ENCODE results near the gene EGF.
"Not testable (repeated sequence)": the region's sequence is repeated elsewhere in the genome, so short reads cannot be mapped to it uniquely, and the experiment has no call there.

EGF gene

GRCh38 chr4:109930872-109931271 is 18.2 kb downstream of the EGF start:
- no peak overlapping the region for H3K27ac ChIP-seq
- TF ChIP-seq, protein P1, sequence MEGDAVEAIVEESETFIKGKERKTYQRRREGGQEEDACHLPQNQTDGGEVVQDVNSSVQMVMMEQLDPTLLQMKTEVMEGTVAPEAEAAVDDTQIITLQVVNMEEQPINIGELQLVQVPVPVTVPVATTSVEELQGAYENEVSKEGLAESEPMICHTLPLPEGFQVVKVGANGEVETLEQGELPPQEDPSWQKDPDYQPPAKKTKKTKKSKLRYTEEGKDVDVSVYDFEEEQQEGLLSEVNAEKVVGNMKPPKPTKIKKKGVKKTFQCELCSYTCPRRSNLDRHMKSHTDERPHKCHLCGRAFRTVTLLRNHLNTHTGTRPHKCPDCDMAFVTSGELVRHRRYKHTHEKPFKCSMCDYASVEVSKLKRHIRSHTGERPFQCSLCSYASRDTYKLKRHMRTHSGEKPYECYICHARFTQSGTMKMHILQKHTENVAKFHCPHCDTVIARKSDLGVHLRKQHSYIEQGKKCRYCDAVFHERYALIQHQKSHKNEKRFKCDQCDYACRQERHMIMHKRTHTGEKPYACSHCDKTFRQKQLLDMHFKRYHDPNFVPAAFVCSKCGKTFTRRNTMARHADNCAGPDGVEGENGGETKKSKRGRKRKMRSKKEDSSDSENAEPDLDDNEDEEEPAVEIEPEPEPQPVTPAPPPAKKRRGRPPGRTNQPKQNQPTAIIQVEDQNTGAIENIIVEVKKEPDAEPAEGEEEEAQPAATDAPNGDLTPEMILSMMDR (IDR thresholded peaks at IDR 0.05) = no peak
- no peak overlapping the region for H3K4me3 ChIP-seq
- no peak for DNase-seq (ENCODE audit: low spot score)

DNA sequence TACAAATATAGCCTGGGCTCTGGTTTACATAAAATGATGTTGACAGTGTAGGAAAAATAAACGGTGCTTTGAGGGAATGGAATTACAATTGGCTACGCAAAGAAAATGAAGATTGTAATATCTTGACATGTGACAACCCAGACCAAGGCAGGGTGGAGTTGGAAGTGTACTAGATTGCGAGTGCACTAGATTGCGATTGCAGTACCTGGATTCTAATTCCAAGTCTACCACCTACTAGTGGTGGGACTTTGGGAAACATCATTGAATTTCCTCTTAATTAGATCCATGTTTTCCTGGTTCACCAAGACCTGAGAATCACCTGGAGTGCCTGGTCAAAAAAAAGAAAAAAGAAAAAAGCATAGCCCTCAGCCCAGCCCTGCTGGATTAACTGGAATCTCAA is 18.6 kb downstream of the EGF start:
- no peak overlapping the region for H3K27ac ChIP-seq
- H3K4me3 ChIP-seq = no peak overlapping the region
- no peak for DNase-seq (ENCODE audit: low spot score)
- TF ChIP-seq, protein P1 (IDR thresholded peaks at IDR 0.05) = no peak

DNA sequence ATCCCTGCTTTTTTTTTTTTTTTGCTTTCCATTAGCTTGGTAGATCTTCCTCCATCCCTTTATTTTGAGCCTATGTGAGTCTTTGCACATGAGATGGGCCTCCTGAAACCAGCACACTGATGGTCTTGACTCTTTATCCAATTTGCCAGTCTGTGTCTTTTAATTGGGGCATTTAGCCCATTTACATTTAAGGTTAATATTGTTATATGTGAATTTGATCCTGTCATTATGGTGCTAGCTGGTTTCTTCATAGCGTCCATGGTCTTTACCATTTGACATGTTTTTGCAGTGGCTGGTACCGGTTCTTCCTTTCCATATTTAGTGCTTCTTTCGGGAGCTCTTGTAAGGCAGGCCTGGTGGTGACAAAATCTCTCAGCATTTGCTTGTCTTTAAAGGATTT is 24.7 kb downstream of the EGF start:
- not testable (repeated sequence) for H3K27ac ChIP-seq; DNase-seq (ENCODE audit: low spot score); H3K4me3 ChIP-seq

DNA sequence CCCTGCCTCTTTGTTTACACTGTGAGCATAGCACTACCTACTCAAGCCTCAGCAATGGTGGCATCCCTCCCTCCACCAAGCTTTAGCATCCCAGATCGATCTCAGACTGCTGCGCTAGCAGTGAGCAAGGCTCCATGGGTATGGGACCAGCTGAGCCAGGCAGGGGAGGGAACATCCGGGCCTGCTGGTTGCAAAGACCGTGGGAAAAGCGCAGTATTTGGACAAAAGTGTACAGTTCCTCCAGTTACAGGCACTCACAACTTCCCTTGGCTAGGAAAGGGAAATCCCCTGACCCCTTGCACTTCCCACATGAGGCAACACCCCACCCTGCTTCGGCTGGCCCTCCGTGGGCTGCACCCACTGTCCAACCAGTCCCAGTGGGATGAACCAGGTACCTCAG is 26.5 kb downstream of the EGF start:
- Histone ChIP-seq H3K27ac (no peak overlapping the region), H3K4me3 (no peak overlapping the region)
- DNase-seq (ENCODE audit: low spot score) = no peak
- TF ChIP-seq, protein P1 (IDR thresholded peaks at IDR 0.05) = no peak

- Histone ChIP-seq H3K4me3 (no peak overlapping the region), H3K27ac (no peak overlapping the region)
- no peak for DNase-seq (ENCODE audit: low spot score)
- TF ChIP-seq, protein P1 (IDR thresholded peaks at IDR 0.05) = no peak
Measured at GRCh38 chr4:109942292-109942926, 29.7 kb downstream of the EGF start.

- TF ChIP-seq, protein P1 (IDR thresholded peaks at IDR 0.05) = no peak
- Histone ChIP-seq H3K4me3 (no peak overlapping the region), H3K27ac (no peak overlapping the region)
- DNase-seq (ENCODE audit: low spot score) = no peak
Measured at GRCh38 chr4:109943745-109944144, 31.1 kb downstream of the EGF start.

DNA sequence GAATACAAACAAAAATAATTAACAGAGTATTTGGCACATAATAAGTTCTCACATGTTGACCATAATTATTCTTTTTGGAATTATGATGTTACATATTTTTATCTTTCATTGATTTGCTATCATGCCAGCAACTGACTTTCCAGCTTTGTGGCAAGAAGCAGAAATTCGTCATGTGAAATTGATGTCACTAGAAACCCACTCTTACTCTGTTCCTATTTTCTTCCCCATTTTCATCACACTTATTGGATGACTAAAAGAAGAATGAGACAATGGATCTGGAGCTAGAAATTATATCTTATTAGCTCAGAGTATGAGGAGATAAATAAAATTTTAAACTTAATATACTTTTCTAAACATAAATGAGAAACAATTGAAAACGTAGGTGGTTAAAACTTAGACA is 31.9 kb downstream of the EGF start:
- TF ChIP-seq, protein P1 (IDR thresholded peaks at IDR 0.05) = no peak
- no peak for DNase-seq (ENCODE audit: low spot score)
- H3K4me3 ChIP-seq = no peak overlapping the region
- H3K27ac ChIP-seq = no peak overlapping the region
